ENCODE data around the gene DNTT.
A peak's percentile ranks its signal among the peaks of the same experiment; 100 is the strongest.

Gene DNTT

DNA sequence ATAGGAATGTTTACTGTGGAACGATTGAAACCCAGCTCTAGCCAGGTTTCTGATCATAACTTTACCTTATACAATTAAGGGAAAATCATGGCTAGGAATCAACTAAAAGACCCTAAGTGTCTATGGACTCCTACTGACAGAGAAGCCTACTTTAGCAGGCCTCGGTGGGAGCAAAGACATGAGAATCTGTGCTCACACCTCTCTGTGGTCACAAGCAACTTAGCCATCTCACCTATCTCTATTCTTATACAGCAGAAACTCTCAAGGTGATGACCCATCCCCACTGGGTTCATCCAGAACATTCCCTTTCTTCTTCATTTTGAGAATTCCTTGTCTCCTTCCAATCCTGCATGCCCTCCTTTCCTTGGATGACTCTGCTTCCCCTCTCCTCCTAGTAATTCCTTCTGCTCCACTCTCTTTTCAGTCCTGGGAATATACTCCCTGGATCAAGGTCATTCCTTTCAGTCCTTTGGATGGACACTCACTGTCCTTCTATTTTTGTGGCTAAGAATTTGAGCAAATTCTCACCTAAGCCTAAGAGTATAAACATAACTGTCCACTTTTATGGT lies 35.8 kb upstream of the DNTT start:
- Histone ChIP-seq H3K9ac (ENCODE audit: low read length) (no peak overlapping the region), H3K27ac (ENCODE audit: low read depth, low read length) (no peak overlapping the region), H3K4me1 (ENCODE audit: control insufficient read depth, insufficient read depth, low read length) (peaks cover 5% of the 10 kb centered on the region), H3K36me3 (ENCODE audit: control insufficient read depth, insufficient read depth, low read length) (no peaks in the 10 kb centered on the region), H3K27me3 (ENCODE audit: control insufficient read depth, insufficient read depth, low read length) (no peaks in the 10 kb centered on the region), H3K4me3 (ENCODE audit: low read length) (peak overlapping the region; percentile 14)

DNA sequence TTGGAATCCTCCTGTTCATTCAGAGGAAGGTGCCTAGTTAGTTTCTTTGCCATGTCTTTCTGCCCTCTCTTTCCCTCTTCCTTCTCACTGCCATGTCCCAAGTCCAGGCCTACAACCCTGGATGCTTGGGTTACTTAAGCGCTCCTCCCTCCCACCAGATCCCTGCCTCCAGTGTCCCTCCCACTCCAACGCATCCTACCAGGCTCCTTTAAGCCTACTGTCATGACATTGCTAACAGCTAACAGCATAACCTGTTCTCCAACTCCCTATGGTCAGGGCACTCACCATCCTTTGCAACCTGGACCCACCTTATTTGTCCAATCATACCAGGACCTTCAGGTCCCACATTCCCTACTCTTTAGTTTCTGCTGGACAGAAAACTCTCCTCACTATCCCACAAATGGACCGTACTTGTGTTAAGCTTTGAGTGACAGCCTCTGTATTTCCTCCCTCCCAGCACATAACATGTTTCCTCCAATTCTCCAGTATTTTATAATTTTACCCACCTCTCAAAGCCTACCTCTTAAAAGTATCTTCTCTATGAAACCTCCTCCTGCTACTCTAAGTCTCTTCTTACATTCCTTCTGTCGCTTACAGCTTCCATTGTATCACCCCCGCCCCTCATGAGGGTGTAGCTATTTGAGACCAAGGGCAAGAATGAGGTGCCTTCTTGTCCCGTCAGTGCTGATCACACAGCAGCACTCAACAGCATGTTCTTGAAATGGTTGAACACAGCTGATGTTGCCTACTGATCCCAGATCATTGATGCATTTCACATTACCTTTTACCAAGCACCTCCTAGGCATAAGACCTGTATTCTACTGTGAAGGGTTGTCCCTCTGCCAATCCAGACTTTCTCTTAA lies 34.6 kb upstream of the DNTT start:
- Histone ChIP-seq H3K4me3 (ENCODE audit: low read length) (peak overlapping the region; percentile 54), H3K36me3 (ENCODE audit: control insufficient read depth, insufficient read depth, low read length) (no peaks in the 10 kb centered on the region), H3K27me3 (ENCODE audit: control insufficient read depth, insufficient read depth, low read length) (no peaks in the 10 kb centered on the region), H3K4me1 (ENCODE audit: control insufficient read depth, insufficient read depth, low read length) (peaks cover 5% of the 10 kb centered on the region), H3K27ac (ENCODE audit: low read depth, low read length) (no peak overlapping the region), H3K9ac (ENCODE audit: low read length) (no peak overlapping the region)

DNA sequence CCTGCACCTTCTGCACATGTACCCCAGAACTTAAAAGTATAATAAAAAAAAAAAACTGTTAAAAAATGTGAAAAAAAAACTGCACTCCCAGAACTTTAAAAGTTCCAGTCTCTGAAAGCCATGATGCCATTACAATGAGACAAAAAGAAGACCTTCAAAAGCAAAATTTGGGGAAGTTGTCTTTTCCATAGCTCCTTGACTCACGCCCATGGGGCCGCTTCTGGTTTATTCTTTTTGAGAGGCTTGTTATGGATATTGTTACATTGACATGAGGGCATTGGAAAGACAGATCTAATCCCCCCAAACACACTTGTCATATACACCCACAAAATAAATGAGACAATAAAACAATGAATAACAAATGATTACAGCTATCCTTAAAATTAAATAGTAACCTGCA lies 33.7 kb upstream of the DNTT start:
- peaks cover 5% of the 10 kb centered on the region for H3K4me1 ChIP-seq (ENCODE audit: control insufficient read depth, insufficient read depth, low read length)

GRCh38 chr10:96271016-96271815 lies 33.0 kb upstream of the DNTT start, which contains the start of gene BLNK:
Gene BLNK, minus strand, starts transcription at chr10:96271569. Its CDS starts 171 bp downstream, at chr10:96271398.
- no peaks in the 10 kb centered on the region for H3K27me3 ChIP-seq (ENCODE audit: control insufficient read depth, insufficient read depth, low read length)
- H3K4me1 ChIP-seq (ENCODE audit: control insufficient read depth, insufficient read depth, low read length), result peaks cover 5% of the 10 kb centered on the region
- H3K4me3 ChIP-seq (ENCODE audit: low read length), result peak within 1 kb of the TSS; percentile 54
- H3K27ac ChIP-seq (ENCODE audit: low read depth, low read length), result peak within 1 kb of the TSS; percentile 14
- peak within 1 kb of the TSS; percentile 14 for H3K9ac ChIP-seq (ENCODE audit: low read length)
- no peaks in the 10 kb centered on the region for H3K36me3 ChIP-seq (ENCODE audit: control insufficient read depth, insufficient read depth, low read length)

More for the DNA sequence above, 33.7 kb upstream of the DNTT start:
- H3K27me3 ChIP-seq (ENCODE audit: control insufficient read depth, insufficient read depth, low read length), result no peaks in the 10 kb centered on the region
- H3K4me3 ChIP-seq (ENCODE audit: low read length), result peak overlapping the region; percentile 54
- H3K9ac ChIP-seq (ENCODE audit: low read length), result no peak overlapping the region
- no peaks in the 10 kb centered on the region for H3K36me3 ChIP-seq (ENCODE audit: control insufficient read depth, insufficient read depth, low read length)
- no peak overlapping the region for H3K27ac ChIP-seq (ENCODE audit: low read depth, low read length)

- Histone ChIP-seq H3K9ac (ENCODE audit: low read length) (no peak overlapping the region), H3K4me3 (ENCODE audit: low read length) (peak overlapping the region; percentile 0), H3K36me3 (ENCODE audit: control insufficient read depth, insufficient read depth, low read length) (no peaks in the 10 kb centered on the region), H3K27me3 (ENCODE audit: control insufficient read depth, insufficient read depth, low read length) (no peaks in the 10 kb centered on the region), H3K27ac (ENCODE audit: low read depth, low read length) (no peak overlapping the region), H3K4me1 (ENCODE audit: control insufficient read depth, insufficient read depth, low read length) (peaks cover 5% of the 10 kb centered on the region)
Measured at GRCh38 chr10:96272316-96273280, 31.6 kb upstream of the DNTT start.

DNA sequence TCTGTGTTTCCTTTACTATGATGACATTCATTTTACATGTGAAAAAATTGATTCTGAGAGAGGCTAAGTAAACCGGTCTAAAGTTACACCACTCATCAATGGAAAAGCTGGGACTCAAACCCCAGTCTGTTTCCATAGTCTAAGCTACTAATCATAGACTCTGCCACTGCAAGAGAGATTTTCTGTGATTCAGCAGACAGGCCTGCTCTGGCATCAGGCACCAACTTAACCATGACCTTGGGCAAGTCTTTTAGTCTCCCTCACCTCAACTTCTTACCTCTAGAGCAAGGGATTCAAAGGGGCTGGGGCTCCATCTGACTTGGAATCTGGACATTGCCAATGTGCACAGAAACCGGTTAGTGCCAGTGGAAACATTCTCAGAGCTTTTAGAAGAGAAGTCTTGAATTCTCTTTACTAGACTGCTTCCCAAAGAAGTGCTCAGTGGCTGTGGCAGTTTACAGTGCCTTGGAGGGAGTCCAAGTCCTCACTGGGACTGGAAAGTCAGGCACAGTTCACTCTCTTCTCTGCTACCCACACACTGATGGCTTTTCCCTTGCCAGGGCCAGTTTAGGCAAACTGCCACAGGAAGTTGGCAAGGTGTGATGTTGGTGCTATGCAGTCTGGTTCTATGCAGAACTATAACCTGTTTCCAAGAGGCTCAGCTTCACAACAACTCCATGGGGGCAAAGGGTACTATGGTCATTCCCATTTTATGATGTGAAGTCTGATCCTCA lies 28.4 kb upstream of the DNTT start:
- Histone ChIP-seq H3K27me3 (ENCODE audit: control insufficient read depth, insufficient read depth, low read length) (no peaks in the 10 kb centered on the region), H3K4me1 (ENCODE audit: control insufficient read depth, insufficient read depth, low read length) (peaks cover 5% of the 10 kb centered on the region), H3K27ac (ENCODE audit: low read depth, low read length) (peak overlapping the region; percentile 14), H3K4me3 (ENCODE audit: low read length) (no peak overlapping the region), H3K9ac (ENCODE audit: low read length) (no peak overlapping the region), H3K36me3 (ENCODE audit: control insufficient read depth, insufficient read depth, low read length) (no peaks in the 10 kb centered on the region)

- Histone ChIP-seq H3K4me1 (ENCODE audit: control insufficient read depth, insufficient read depth, low read length) (peaks cover 1% of the 10 kb centered on the region), H3K36me3 (ENCODE audit: control insufficient read depth, insufficient read depth, low read length) (no peaks in the 10 kb centered on the region), H3K27ac (ENCODE audit: low read depth, low read length) (no peak overlapping the region)
Measured at GRCh38 chr10:96276426-96276825, 27.8 kb upstream of the DNTT start.

DNA sequence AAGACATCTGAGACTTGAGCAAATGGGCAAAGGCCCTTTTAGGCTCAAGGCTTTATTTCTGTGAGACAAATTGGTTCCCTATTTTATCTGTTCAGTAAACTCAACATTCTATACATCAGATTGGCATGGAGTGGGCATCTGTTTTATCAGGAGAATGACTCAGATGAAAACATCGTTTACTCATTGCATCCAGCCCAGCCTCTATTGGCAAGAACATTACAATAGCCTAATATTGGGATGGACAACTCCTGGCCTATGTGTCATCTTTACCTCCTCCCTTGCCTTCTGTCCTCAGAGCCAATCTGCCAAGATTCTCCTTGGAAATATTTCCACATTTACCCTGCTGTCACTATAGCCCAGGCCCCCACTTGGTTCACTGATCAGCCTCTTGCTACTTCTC lies 27.4 kb upstream of the DNTT start:
- Histone ChIP-seq H3K4me3 (ENCODE audit: low read length) (no peak overlapping the region), H3K4me1 (ENCODE audit: control insufficient read depth, insufficient read depth, low read length) (no peaks in the 10 kb centered on the region), H3K27me3 (ENCODE audit: control insufficient read depth, insufficient read depth, low read length) (no peaks in the 10 kb centered on the region), H3K9ac (ENCODE audit: low read length) (no peak overlapping the region), H3K36me3 (ENCODE audit: control insufficient read depth, insufficient read depth, low read length) (no peaks in the 10 kb centered on the region), H3K27ac (ENCODE audit: low read depth, low read length) (no peak overlapping the region)

More at GRCh38 chr10:96276426-96276825, 27.8 kb upstream of the DNTT start:
- H3K4me3 ChIP-seq (ENCODE audit: low read length), result no peak overlapping the region
- H3K9ac ChIP-seq (ENCODE audit: low read length), result no peak overlapping the region
- no peaks in the 10 kb centered on the region for H3K27me3 ChIP-seq (ENCODE audit: control insufficient read depth, insufficient read depth, low read length)

GRCh38 chr10:96279191-96279641 lies 25.0 kb upstream of the DNTT start:
- Histone ChIP-seq H3K36me3 (ENCODE audit: control insufficient read depth, insufficient read depth, low read length) (no peaks in the 10 kb centered on the region), H3K4me3 (ENCODE audit: low read length) (no peak overlapping the region), H3K9ac (ENCODE audit: low read length) (no peak overlapping the region), H3K27ac (ENCODE audit: low read depth, low read length) (no peak overlapping the region), H3K27me3 (ENCODE audit: control insufficient read depth, insufficient read depth, low read length) (no peaks in the 10 kb centered on the region), H3K4me1 (ENCODE audit: control insufficient read depth, insufficient read depth, low read length) (no peaks in the 10 kb centered on the region)

DNA sequence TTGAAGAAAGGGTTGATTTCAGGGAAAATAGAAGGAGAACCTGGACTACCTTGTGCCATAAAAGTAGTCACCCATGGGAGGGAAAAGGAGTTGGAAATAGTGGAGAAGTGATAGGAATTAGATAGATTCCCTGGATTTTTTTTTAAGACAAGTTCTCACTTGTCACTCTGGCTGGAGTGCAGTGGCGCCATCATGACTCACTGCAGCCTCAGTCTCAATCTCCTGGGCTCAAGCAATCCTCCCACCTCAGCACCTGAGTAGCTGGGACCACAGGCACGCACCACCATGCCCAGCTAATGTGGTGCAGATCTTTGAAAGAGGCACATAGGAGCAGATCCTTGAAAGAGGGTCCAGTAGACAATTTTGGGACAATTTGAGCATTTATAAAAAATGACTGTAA lies 23.4 kb upstream of the DNTT start:
- H3K4me3 ChIP-seq (ENCODE audit: low read length), result no peak overlapping the region
- H3K9ac ChIP-seq (ENCODE audit: low read length), result no peak overlapping the region
- H3K36me3 ChIP-seq (ENCODE audit: control insufficient read depth, insufficient read depth, low read length), result no peaks in the 10 kb centered on the region

DNA sequence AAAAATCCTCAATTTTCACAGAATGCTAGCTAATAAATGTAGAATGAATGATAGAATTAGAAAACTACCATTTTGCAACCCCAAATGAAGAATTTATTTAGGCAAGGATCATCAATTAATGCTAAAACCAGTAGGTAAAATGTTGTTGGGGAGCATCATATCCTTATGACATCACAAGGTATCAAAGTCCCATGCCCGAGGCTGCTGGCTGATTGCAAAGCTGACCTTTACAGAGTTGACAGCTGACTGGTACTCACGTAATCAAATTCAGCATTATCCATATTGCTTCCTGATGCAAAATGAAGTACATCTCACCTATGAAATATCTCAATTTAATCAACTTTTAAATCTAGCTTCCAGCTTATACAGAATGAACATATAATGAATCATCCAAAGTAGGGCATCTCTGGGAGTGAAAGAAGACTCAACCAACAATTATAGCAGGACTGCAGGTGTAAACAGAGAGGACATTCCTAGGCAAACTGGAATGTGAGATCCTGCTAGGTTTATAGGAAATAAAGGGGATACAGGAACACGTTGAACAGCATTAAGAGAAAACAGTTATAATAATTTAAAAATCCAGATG lies 22.7 kb upstream of the DNTT start:
- no peaks in the 10 kb centered on the region for H3K27me3 ChIP-seq (ENCODE audit: control insufficient read depth, insufficient read depth, low read length)
- no peak overlapping the region for H3K9ac ChIP-seq (ENCODE audit: low read length)
- peaks cover 7% of the 10 kb centered on the region for H3K4me1 ChIP-seq (ENCODE audit: control insufficient read depth, insufficient read depth, low read length)
- H3K27ac ChIP-seq (ENCODE audit: low read depth, low read length), result no peak overlapping the region
- H3K4me3 ChIP-seq (ENCODE audit: low read length), result no peak overlapping the region
- H3K36me3 ChIP-seq (ENCODE audit: control insufficient read depth, insufficient read depth, low read length), result no peaks in the 10 kb centered on the region

More for the DNA sequence above, 23.4 kb upstream of the DNTT start:
- Histone ChIP-seq H3K27me3 (ENCODE audit: control insufficient read depth, insufficient read depth, low read length) (no peaks in the 10 kb centered on the region), H3K4me1 (ENCODE audit: control insufficient read depth, insufficient read depth, low read length) (peaks cover 7% of the 10 kb centered on the region), H3K27ac (ENCODE audit: low read depth, low read length) (no peak overlapping the region)

Measured in rectal smooth muscle tissue (tissue), 1 donor.